ENCODE measurements around the gene PAX7.

Gene PAX7

GRCh38 chr1:18619467-18619835 lies 11.2 kb upstream of the PAX7 start:
- DNase-seq: no peak

GRCh38 chr1:18628511-18628910 lies 2.1 kb upstream of the PAX7 start:
- no peak for DNase-seq

- DNase-seq: no peak
Observed at GRCh38 chr1:18629659-18630510, 761 bp upstream of the PAX7 start.

DNA sequence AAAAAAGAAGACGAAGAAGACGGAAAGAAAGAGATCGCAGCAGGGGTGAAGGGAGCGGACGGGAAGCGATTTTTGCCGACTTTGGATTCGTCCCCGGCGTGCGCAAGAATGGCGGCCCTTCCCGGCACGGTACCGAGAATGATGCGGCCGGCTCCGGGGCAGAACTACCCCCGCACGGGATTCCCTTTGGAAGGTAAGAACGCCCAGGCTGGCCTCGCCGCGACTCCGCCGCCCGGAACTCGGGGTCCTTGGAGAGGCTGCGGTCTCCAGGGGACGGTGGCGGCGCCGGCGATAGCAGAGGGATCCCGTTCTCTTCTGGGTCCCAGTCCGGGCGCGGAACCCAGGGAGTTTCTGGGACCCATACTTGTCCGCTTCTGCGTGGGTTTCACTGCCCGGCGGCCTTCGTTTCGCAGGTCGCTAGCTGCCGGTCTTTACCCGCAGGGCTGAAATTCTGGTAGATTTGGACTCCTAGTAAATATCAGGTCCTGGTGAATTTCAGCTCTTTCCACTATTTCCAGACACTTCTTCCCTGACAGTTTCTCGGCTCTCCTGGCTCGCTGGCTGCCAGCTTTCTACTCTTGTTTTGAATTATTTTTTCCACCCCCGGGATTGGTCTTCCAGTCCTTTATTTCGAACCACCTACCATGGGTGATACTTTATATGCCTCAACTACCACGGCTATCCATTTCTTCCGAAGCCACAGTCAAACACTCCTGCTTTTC lies 1.0 kb downstream of the PAX7 start:
- DNase-seq: no peak

DNA sequence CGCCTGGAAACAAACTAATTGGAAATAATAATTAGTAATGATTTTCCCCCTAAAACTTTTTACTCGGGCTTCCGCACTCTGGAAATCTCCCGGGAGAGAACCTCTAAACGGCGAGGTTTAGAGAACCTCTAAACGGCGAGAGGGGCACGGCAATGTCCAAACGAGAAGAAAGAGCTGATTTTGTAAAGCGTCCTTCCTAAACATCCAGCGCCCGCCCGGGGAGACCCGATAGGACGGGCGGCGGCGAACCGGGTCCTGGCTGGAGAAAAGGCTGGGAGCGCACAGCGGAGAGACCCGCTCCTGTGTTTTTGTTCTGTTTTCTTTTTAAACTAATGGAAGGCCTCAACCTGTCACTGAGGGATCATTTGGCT lies 1.6 kb downstream of the PAX7 start:
- no peak for DNase-seq

DNA sequence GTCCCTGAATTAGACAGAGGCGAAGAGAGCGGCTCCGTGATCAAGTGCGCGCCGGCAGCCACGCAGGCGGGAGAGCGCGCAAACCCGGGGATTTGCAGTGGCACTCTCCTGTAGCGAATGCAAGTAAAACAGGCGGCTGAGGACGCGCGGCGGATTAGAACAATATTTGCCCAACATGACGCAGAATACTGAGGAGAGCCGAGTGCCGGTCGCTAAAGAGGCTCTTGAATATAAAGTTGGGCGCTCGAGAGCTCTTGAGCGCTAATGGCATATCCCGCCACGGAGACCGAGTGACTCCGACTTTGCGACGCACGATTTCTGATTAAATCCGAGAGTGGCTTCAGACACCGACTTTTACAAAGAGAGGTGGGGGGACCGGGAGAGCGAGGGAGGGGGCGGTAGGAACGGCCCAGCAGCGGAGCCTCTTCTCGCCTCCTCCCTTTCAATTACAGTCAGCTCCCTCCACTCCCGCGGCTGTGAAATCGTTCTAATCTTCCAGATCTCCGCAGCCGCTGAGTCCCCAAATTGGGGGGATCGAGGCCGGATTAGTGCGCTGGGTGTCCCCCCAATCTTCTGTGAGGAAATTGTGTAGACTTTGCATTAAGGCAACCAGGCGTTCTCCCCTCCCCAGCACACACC lies 2.3 kb downstream of the PAX7 start:
- no peak for DNase-seq

DNA sequence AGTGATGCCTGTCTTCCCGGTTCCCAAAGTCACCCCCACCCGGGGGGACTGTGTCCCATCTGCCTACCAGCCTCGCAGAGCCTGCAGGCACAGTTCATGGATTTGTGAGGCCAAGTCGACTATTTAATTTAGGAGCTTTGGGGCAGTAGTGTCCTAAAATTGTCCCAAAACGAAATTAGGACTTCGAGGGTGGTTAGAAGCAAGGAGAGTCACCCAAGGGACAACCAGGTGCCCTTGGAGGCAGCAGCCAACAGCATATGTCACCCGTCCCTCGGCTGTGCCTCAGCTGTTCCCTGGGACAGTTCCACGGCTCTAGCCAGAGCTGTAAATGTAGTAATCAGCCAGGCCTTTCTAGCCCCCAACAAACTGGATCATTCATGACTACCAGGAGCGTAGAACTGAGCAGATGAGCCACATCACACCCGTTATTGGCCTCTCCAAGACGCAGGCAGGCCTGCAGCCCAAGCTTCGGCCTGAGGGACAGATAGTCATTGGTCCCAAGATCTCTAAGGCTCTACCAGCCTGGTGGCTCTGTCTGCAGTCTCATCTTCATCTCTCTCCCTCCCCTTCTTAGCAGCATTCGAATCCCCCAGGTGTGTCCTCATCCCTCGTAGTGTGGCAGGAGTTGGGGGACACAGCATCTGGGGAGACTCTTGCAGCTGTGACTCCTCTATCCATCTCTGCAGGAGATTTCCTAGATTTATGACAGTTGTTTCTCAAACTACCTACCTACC lies 2.9 kb downstream of the PAX7 start:
- no peak for DNase-seq

- DNase-seq: no peak
Observed at GRCh38 chr1:18634276-18634675, 3.6 kb downstream of the PAX7 start.

- no peak for DNase-seq
Observed at GRCh38 chr1:18635070-18635577, 4.5 kb downstream of the PAX7 start.

DNA sequence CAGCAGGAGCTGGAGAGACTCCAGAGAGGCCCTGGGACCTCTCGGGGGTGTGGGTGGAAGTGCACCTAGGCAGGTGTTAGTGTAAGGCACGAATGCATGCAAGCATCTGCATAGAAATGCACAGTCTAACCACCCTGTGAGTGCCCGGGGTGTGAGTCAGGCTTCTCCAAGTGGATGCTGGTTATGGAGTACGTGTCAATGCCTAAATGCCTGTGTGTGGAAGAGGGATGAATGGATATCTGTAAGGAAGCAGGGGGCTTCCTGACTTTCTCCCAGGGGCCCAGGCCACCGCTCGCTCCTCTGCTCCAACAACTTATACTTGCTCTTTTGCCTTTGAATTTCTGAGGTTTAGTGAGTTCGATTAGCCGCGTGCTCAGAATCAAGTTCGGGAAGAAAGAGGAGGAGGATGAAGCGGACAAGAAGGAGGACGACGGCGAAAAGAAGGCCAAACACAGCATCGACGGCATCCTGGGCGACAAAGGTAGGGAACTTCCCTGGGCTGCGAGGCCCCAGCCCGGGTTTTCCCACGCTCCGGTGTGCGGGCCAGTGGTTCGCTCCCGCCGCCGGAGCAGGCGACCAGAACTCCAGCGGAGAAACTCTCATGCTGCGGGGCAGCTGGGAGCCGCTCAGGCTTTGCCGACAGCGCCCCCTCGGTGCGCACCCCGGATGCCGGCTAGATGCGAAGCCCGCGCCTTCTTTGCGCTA lies 5.4 kb downstream of the PAX7 start:
- DNase-seq: no peak

DNA sequence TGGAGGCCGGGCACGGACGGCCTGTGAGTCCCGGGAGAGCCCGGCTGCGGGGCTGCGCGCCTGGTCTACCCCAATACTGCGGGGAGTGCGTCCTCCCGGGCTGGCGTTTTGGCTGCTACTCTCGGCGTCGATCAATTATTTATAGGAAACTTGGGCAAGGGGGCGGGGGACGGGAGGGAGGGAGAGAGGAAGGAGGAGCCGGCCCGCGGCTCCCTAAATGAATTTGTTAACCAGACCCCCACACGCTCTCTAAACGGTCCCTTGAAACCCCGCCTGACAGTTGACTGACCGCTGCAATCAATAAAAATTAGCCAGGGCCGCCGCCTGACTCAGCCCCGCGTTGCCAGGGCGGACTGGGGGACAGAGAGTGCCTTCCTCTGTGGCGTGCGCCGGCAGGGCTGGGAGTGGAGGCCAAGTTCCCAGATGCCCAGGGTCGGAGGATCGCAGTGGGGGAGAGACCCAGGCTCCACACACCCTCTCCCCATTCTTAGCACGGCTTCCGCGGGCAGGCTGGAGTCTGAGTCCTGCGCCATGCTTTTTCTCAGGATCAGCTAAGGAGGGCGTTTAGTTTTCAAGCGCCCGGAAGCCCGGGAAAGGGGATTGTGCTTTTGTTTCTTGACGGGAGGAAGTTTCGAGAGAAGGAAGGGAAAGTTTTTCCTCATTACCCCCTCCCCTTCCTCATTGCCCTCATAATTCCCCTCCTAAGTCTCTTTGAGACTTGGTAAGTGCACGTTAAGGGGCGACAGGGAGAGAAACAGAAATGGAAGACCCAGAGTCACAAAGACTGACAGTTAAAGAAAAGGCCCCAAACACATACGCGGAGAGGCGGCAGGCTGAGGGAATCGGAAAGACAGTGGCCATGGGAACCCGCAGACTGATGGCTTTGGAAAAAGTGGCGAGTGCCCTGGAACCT lies 6.2 kb downstream of the PAX7 start:
- no peak for DNase-seq

GRCh38 chr1:18637511-18637960 lies 6.9 kb downstream of the PAX7 start:
- DNase-seq: no peak

GRCh38 chr1:18637962-18638834 lies 7.6 kb downstream of the PAX7 start:
- DNase-seq: no peak

GRCh38 chr1:18638835-18639364 lies 8.3 kb downstream of the PAX7 start:
- no peak for DNase-seq

- DNase-seq: no peak
Observed at GRCh38 chr1:18639368-18640055, 8.9 kb downstream of the PAX7 start.

- DNase-seq: no peak
Observed at GRCh38 chr1:18640228-18641004, 9.8 kb downstream of the PAX7 start.

- DNase-seq: no peak
Observed at GRCh38 chr1:18641005-18641941, 10.6 kb downstream of the PAX7 start.
